ENCODE results near the gene SOAT2. TPM values are rescaled to one million over a fixed set of nuclear protein-coding genes. Genes with fewer than 3 reads are reported as not detected.
"Not testable (repeated sequence)": the region's sequence is repeated elsewhere in the genome, so short reads cannot be mapped to it uniquely, and the experiment has no call there.

SOAT2 gene
- total RNA-seq, 1 experiment from 2014 or later = not detected

GRCh38 chr12:53094394-53094787 lies 8.9 kb upstream of the SOAT2 start:
- Mint-ChIP-seq H3K27me3 (ENCODE audit: unreplicated experiment) (peaks cover 23% of the 10 kb centered on the region), H3K36me3 (ENCODE audit: insufficient read depth, unreplicated experiment) (peaks cover 28% of the 10 kb centered on the region), H3K9me3 (ENCODE audit: low read depth, unreplicated experiment) (no peaks in the 10 kb centered on the region), H3K27ac (ENCODE audit: unreplicated experiment) (no peak overlapping the region), H3K4me1 (ENCODE audit: low read depth, unreplicated experiment) (peaks cover 20% of the 10 kb centered on the region), H3K4me3 (ENCODE audit: low read depth, unreplicated experiment) (no peak overlapping the region)
- no TSS peak for BruUV-seq (replicated peaks)
- intact Hi-C loops (cut with micrococcal nuclease; ENCODE audit: unreplicated experiment) = no loop called here
- no peak for DNase-seq
- no peak for TF ChIP-seq CTCF (IDR thresholded peaks at IDR 0.05; ENCODE audit: unreplicated experiment)
- CTCF ChIA-PET = interaction anchor here (1.4 kb wide), 1 partner anchor 16 kb away, joined by 3 read pairs; the partner anchor contains the start of gene SPRYD3

- DNase-seq; H3K9me3 Mint-ChIP-seq (ENCODE audit: low read depth, unreplicated experiment); BruUV-seq (replicated peaks); H3K27ac Mint-ChIP-seq (ENCODE audit: unreplicated experiment); H3K4me3 Mint-ChIP-seq (ENCODE audit: low read depth, unreplicated experiment); intact Hi-C loops (cut with micrococcal nuclease; ENCODE audit: unreplicated experiment): not testable (repeated sequence)
- Mint-ChIP-seq H3K4me1 (ENCODE audit: low read depth, unreplicated experiment) (peaks cover 23% of the 10 kb centered on the region), H3K27me3 (ENCODE audit: unreplicated experiment) (peaks cover 23% of the 10 kb centered on the region), H3K36me3 (ENCODE audit: insufficient read depth, unreplicated experiment) (peaks cover 31% of the 10 kb centered on the region)
- CTCF ChIA-PET = interaction anchor here (1.4 kb wide), 1 partner anchor 16 kb away, joined by 3 read pairs; the partner anchor contains the start of gene SPRYD3
Measured at GRCh38 chr12:53094796-53095595, 8.3 kb upstream of the SOAT2 start.

- BruUV-seq (replicated peaks); DNase-seq; H3K9me3 Mint-ChIP-seq (ENCODE audit: low read depth, unreplicated experiment); H3K27ac Mint-ChIP-seq (ENCODE audit: unreplicated experiment); intact Hi-C loops (cut with micrococcal nuclease; ENCODE audit: unreplicated experiment); H3K4me3 Mint-ChIP-seq (ENCODE audit: low read depth, unreplicated experiment): not testable (repeated sequence)
- Mint-ChIP-seq H3K36me3 (ENCODE audit: insufficient read depth, unreplicated experiment) (peaks cover 31% of the 10 kb centered on the region), H3K27me3 (ENCODE audit: unreplicated experiment) (peaks cover 21% of the 10 kb centered on the region), H3K4me1 (ENCODE audit: low read depth, unreplicated experiment) (peaks cover 23% of the 10 kb centered on the region)
- CTCF ChIA-PET = interaction anchor here (1.4 kb wide), 1 partner anchor 17 kb away, joined by 3 read pairs; the partner anchor contains the start of gene SPRYD3
Measured at GRCh38 chr12:53095596-53095895, 7.7 kb upstream of the SOAT2 start.

GRCh38 chr12:53096089-53096741 lies 7.1 kb upstream of the SOAT2 start:
- CTCF ChIA-PET = interaction anchor here (1.4 kb wide), 1 partner anchor 18 kb away, joined by 3 read pairs; the partner anchor contains the start of gene SPRYD3
- Mint-ChIP-seq H3K27me3 (ENCODE audit: unreplicated experiment) (peaks cover 14% of the 10 kb centered on the region), H3K4me3 (ENCODE audit: low read depth, unreplicated experiment) (no peak overlapping the region), H3K4me1 (ENCODE audit: low read depth, unreplicated experiment) (peaks cover 23% of the 10 kb centered on the region), H3K27ac (ENCODE audit: unreplicated experiment) (no peak overlapping the region), H3K36me3 (ENCODE audit: insufficient read depth, unreplicated experiment) (peaks cover 31% of the 10 kb centered on the region), H3K9me3 (ENCODE audit: low read depth, unreplicated experiment) (no peaks in the 10 kb centered on the region)
- TF ChIP-seq CTCF (IDR thresholded peaks at IDR 0.05; ENCODE audit: unreplicated experiment) = no peak
- intact Hi-C loops (cut with micrococcal nuclease; ENCODE audit: unreplicated experiment) = no loop called here
- DNase-seq = no peak
- no TSS peak for BruUV-seq (replicated peaks)

- TF ChIP-seq CTCF (IDR thresholded peaks at IDR 0.05; ENCODE audit: unreplicated experiment) = no peak
- intact Hi-C loops (cut with micrococcal nuclease; ENCODE audit: unreplicated experiment) = no loop called here
- no TSS peak for BruUV-seq (replicated peaks)
- Mint-ChIP-seq H3K9me3 (ENCODE audit: low read depth, unreplicated experiment) (no peaks in the 10 kb centered on the region), H3K36me3 (ENCODE audit: insufficient read depth, unreplicated experiment) (peaks cover 31% of the 10 kb centered on the region), H3K27me3 (ENCODE audit: unreplicated experiment) (peaks cover 9% of the 10 kb centered on the region), H3K4me1 (ENCODE audit: low read depth, unreplicated experiment) (peaks cover 23% of the 10 kb centered on the region), H3K27ac (ENCODE audit: unreplicated experiment) (peak overlapping the region; percentile 8), H3K4me3 (ENCODE audit: low read depth, unreplicated experiment) (peak overlapping the region; percentile 81)
- CTCF ChIA-PET = interaction anchor here (3.0 kb wide), 1 partner anchor 19 kb away, joined by 17 read pairs; the partner anchor contains the start of gene SPRYD3
- DNase-seq = no peak
Measured at GRCh38 chr12:53096759-53097158, 6.5 kb upstream of the SOAT2 start.

Measured in Calu3 (cell line).